CD4-positive, alpha-beta memory T cell (primary cell): ENCODE measurements around the gene NUDT8. TPM values are rescaled to one million over a fixed set of nuclear protein-coding genes. Genes with fewer than 3 reads are reported as not detected.
"Not testable (repeated sequence)": the region's sequence is repeated elsewhere in the genome, so short reads cannot be mapped to it uniquely, and the experiment has no call there.

ENCODE experiments used
- CTCF ChIA-PET: fragments of 350-600 bp; sonication (Branson Sonifier 250); formaldehyde crosslinking; loops from one replicate; lab custom pipeline; 2021; ENCODE audit warnings: inconsistent platforms; ENCODE audit not compliant: partially characterized antibody; lab: Charles Lee
- POLR2A ChIA-PET: fragments of 350-600 bp; sonication (Branson Sonifier 250); formaldehyde crosslinking; loops from one replicate; lab custom pipeline; 2021; ENCODE audit not compliant: partially characterized antibody; lab: Charles Lee
- DNase-seq, 5 donors: peaks; one replicate each; pipeline versions ENCODE4 v3.0.0 to v3.0.0-alpha.2; 2020 to 2022; ENCODE audit warnings: mixed read lengths in 1 of 5
- H3K27ac ChIP-seq: one replicate; pipeline ENCODE4 v1.7.0; 2013; ENCODE audit warnings: low read depth, low read length
- H3K27me3 ChIP-seq: 2 replicates; pipeline ENCODE4 v1.7.0; 2013; ENCODE audit warnings: mild to moderate bottlenecking, low read length, moderate library complexity; ENCODE audit not compliant: insufficient read depth
- H3K36me3 ChIP-seq: 2 replicates; pipeline ENCODE4 v1.7.0; 2013; ENCODE audit warnings: mild to moderate bottlenecking, low read length, moderate library complexity; ENCODE audit not compliant: insufficient read depth
- H3K4me1 ChIP-seq: 2 replicates; pipeline ENCODE4 v1.7.0; 2013; ENCODE audit warnings: mild to moderate bottlenecking, low read length, moderate library complexity; ENCODE audit not compliant: insufficient read depth
- H3K4me3 ChIP-seq, 2 donors: one replicate each; pipeline ENCODE4 v1.7.0; 2013; ENCODE audit warnings: low read length in 2 of 2, mild to moderate bottlenecking in 1 of 2
- H3K9me3 ChIP-seq, 2 donors: one replicate each; pipeline ENCODE4 v1.7.0; 2013; ENCODE audit warnings: low read length in 2 of 2, control low read depth in 1 of 2; ENCODE audit not compliant: control insufficient read depth in 1 of 2
- H3K27ac Mint-ChIP-seq, 7 donors: one replicate each; pipeline ENCODE4 v1.8.0; 2020 to 2021; ENCODE audit warnings: mixed read lengths in 7 of 7, mild to moderate bottlenecking in 6 of 7, inconsistent platforms in 3 of 7, moderate library complexity in 3 of 7
- H3K27me3 Mint-ChIP-seq, 2 donors: one replicate each; pipeline ENCODE4 v1.8.0; 2020 to 2021; ENCODE audit warnings: mixed read lengths in 2 of 2
- H3K36me3 Mint-ChIP-seq, 2 donors: one replicate each; pipeline ENCODE4 v1.8.0; 2020 to 2021; ENCODE audit warnings: mixed read lengths in 2 of 2, inconsistent platforms in 1 of 2, mild to moderate bottlenecking in 1 of 2
- H3K4me1 Mint-ChIP-seq, 4 donors: one replicate each; pipeline ENCODE4 v1.8.0; 2020 to 2021; ENCODE audit warnings: mixed read lengths in 4 of 4, mild to moderate bottlenecking in 1 of 4
- H3K4me3 Mint-ChIP-seq, 8 donors: one replicate each; pipeline ENCODE4 v1.8.0; 2020 to 2021; ENCODE audit warnings: mixed read lengths in 8 of 8, mild to moderate bottlenecking in 7 of 8, moderate library complexity in 6 of 8, inconsistent platforms in 3 of 8
- H3K9me3 Mint-ChIP-seq, 8 donors: one replicate each; pipeline ENCODE4 v1.8.0; 2020 to 2021; ENCODE audit warnings: mixed read lengths in 8 of 8, mild to moderate bottlenecking in 5 of 8, inconsistent platforms in 3 of 8, moderate library complexity in 1 of 8
- intact Hi-C: fragments of 100-400 bp; cut with micrococcal nuclease; formaldehyde crosslinking; loops from one replicate; pipeline ENCODE4 v1.15.1; 2023
- polyA plus RNA-seq, 2 donors: library from polyadenylated mRNA; unstranded; fragments of 300-500 nt; fragmentation: Illumina TruSeq; gene quantifications; one replicate each; pipeline ENCODE4 v1.2.3, GENCODE V29; 2021
- total RNA-seq, 2 experiments: library from RNA; stranded (reverse); gene quantifications; one replicate each; pipeline ENCODE4 v1.2.3, GENCODE V29; 2021

The NUDT8 gene
- total and polyA plus RNA-seq, 4 experiments from 2014 or later: 2.0 to 4.5 (median 3.7) TPM

DNA sequence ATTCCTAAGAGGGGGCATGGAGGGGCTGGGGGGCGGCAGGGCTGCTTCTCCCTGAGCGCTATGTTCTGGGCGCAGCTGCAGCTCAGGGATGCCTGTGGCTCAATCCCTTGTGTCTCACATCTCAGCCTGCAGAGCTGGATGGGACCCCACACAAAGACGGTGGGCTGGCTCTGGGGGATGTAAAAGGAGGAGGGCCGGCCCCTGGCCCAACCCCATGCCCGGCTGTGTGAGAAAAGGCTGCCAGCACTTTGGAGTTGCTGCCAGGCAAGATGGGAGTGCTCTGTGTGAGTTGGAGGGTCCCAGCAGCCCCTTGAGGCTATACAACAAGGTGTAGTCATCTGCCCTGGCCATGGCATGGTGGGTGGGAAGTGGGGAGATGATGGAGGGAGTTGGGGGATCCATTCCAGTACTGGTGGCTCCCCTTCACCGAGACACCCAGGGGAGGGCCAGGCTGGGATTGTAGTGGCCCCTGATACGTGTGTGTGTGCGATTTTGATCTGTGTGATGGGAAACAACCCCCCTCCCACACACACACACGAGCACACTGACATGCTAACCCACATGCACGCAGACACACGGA, 11.1 kb upstream of the NUDT8 start:
- no peak overlapping the region for H3K4me3 ChIP-seq
- H3K9me3 Mint-ChIP-seq: peaks cover 0 to 3% (median 0%) of the 10 kb centered on the region in 8 donors
- H3K4me3 Mint-ChIP-seq: no peak overlapping the region
- peaks cover 0 to 7% (median 2%) of the 10 kb centered on the region in 4 donors for H3K4me1 Mint-ChIP-seq
- H3K27ac Mint-ChIP-seq: no peak overlapping the region
- no peak for DNase-seq
- H3K36me3 Mint-ChIP-seq: no peaks in the 10 kb centered on the region
- H3K27me3 Mint-ChIP-seq: no peaks in the 10 kb centered on the region
- no peaks in the 10 kb centered on the region for H3K9me3 ChIP-seq
- ChIA-PET POLR2A (no interaction called here), CTCF (interaction anchor here (3.6 kb wide), 1 partner anchor 17 kb away, joined by 19 read pairs; no protein-coding TSS in a partner anchor)
- intact Hi-C loops: loop anchor here (1.0 kb wide), 1 partner anchor 18 kb away; no protein-coding TSS in a partner anchor
- peaks cover under 1% of the 10 kb centered on the region for H3K4me1 ChIP-seq
- H3K27me3 ChIP-seq: no peaks in the 10 kb centered on the region
- H3K27ac ChIP-seq: no peak overlapping the region
- no peaks in the 10 kb centered on the region for H3K36me3 ChIP-seq

DNA sequence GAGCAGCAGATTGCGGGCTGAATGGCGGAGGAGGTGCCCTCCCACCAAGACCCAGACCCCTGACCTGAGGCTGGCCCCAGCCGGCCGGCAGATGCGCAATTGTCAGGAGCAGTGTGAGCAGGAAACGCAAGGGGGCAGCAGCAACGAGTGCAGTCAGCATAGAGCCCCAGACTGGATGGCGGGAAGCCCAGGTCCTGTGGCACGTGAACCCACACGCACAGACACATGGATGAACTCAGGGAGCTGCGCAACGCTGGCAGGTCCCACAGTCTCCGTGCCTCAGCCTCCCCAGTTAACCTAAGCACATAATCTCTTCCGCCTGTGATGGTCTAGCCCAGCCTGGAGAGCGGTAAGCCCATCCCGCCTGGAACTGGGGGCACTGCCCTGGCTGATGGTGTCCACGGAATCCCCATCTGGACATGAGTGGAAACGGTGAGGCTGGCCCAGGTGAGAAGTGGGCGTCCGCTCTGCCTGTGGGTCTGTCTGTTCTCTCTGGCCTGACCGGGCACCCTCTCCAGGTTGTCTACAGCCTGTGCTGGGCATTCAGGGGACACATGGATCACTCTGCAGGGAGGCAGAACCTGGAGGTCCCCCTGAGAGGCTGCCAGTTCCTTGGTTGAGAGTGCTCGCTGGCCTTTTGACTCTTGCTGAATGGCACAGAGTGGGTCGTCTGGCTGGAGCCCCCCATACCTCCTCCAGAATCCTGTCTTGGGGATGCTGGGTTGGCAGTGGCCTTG, 10.5 kb upstream of the NUDT8 start:
- H3K36me3 ChIP-seq: no peaks in the 10 kb centered on the region
- no peaks in the 10 kb centered on the region for H3K9me3 ChIP-seq
- no peak overlapping the region for H3K4me3 ChIP-seq
- H3K27me3 ChIP-seq: no peaks in the 10 kb centered on the region
- Mint-ChIP-seq H3K27ac (peak overlapping the region in 1 of 7 donors; percentile 9), H3K27me3 (no peaks in the 10 kb centered on the region), H3K4me1 (peaks cover 0 to 5% (median under 1%) of the 10 kb centered on the region in 4 donors), H3K9me3 (peaks cover 0 to 3% (median 0%) of the 10 kb centered on the region in 8 donors), H3K4me3 (no peak overlapping the region), H3K36me3 (no peaks in the 10 kb centered on the region)
- CTCF ChIA-PET: interaction anchor here (3.6 kb wide), 1 partner anchor 18 kb away, joined by 19 read pairs; no protein-coding TSS in a partner anchor
- intact Hi-C loops: loop anchor here (1.0 kb wide), 1 partner anchor 19 kb away; no protein-coding TSS in a partner anchor
- peak in 4 of 5 donors; percentile 49 to 56 (median 51) for DNase-seq
- POLR2A ChIA-PET: no interaction called here
- H3K27ac ChIP-seq: no peak overlapping the region
- H3K4me1 ChIP-seq: no peaks in the 10 kb centered on the region

DNA sequence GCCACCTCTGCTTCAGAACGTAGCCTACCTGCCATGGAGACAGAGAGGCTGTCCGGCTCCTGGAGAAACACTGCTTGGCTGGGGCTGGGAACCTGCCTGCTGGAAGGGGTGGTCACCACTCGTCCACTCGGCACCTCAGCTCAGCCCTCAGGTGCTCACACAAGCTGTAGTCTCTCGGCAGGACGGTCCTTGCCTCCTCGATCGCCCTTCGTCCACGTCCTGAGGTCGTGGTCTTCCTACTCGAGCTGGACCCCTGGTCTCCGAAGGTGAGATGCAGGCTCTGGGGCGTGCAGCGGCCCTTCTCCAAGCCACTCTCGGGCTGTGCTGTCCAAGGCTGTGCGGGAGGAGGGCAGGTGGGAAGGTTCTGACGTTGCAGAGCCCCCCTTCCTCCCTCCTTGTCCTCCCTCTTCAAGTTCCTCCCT, 9.7 kb upstream of the NUDT8 start, which contains the start of gene TBX10:
TBX10 (minus strand) TSS at position 326 of the 422 bp plus-strand sequence; CDS start at position 35, 291 bp downstream.
- Mint-ChIP-seq H3K27ac (peak within 1 kb of the TSS in 1 of 7 donors; percentile 9), H3K27me3 (no peaks in the 10 kb centered on the region), H3K9me3 (peaks cover 0 to 3% (median 0%) of the 10 kb centered on the region in 8 donors), H3K4me1 (peaks cover 0 to 5% (median under 1%) of the 10 kb centered on the region in 4 donors), H3K36me3 (no peaks in the 10 kb centered on the region), H3K4me3 (no peak within 1 kb of the TSS)
- Histone ChIP-seq H3K4me3 (no peak within 1 kb of the TSS), H3K9me3 (no peaks in the 10 kb centered on the region), H3K36me3 (no peaks in the 10 kb centered on the region), H3K4me1 (no peaks in the 10 kb centered on the region), H3K27me3 (no peaks in the 10 kb centered on the region), H3K27ac (no peak within 1 kb of the TSS)
- DNase-seq: no peak
- CTCF ChIA-PET: interaction anchor here (3.6 kb wide), 1 partner anchor 19 kb away, joined by 19 read pairs; no protein-coding TSS in a partner anchor
- POLR2A ChIA-PET: no interaction called here
- intact Hi-C loops: no loop called here

DNA sequence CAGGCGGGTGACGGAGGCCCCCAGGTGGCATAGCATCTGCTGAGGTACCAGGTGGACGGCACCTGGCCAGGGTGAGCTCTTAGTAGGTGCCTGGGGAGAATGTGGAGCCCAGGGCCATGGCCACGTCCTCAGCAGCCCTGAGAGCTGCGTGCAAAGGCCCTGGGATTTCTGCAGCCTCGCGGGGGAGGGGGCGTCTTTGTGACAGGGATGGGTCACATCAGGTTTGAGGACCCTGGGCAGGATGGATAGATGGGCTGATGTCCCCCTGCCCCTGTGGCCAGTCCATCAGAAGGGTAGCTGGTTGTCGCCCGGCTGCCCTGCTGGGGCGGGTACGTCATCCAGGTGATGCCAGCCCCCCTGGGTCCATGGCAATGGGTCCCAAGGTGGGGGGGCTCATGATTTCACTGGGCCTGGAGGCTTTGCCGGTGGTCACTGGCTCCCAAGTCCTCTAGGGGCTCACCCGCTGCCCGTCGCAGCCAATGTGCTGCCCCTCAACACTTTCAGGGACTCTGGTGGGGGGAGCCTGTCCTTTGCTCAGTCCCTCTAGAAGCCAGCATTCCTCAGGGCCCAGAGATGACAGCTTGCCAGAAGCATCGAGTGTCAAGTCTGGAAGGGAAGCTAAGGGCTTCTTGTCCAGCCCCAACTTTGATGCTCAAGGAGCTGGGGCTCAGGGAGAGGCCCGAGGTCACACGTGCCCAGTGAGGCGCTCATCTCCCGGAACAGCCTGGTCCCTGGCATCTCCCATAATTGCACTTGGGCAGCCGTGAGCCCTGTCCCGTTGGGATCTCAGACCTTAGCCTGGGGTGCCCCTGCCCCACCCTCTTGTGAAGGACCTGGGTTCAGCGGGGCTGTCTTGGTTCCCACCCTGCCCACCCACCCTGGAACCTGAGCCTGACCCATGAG, 9.0 kb upstream of the NUDT8 start:
- H3K9me3 Mint-ChIP-seq: no peaks in the 10 kb centered on the region
- H3K4me3 ChIP-seq: no peak overlapping the region
- no peaks in the 10 kb centered on the region for H3K9me3 ChIP-seq
- H3K27me3 ChIP-seq: no peaks in the 10 kb centered on the region
- intact Hi-C loops: no loop called here
- no peaks in the 10 kb centered on the region for H3K27me3 Mint-ChIP-seq
- H3K4me1 ChIP-seq: no peaks in the 10 kb centered on the region
- H3K4me3 Mint-ChIP-seq: no peak overlapping the region
- H3K4me1 Mint-ChIP-seq: peaks cover 0 to 5% (median 0%) of the 10 kb centered on the region in 4 donors
- H3K27ac ChIP-seq: no peak overlapping the region
- POLR2A ChIA-PET: no interaction called here
- CTCF ChIA-PET: interaction anchor here (1.7 to 3.6 kb wide), 2 partner anchors 12 to 19 kb away, joined by 6 to 19 read pairs; partner anchors contain the start of gene ACY3
- no peak overlapping the region for H3K27ac Mint-ChIP-seq
- H3K36me3 ChIP-seq: no peaks in the 10 kb centered on the region
- H3K36me3 Mint-ChIP-seq: no peaks in the 10 kb centered on the region
- no peak for DNase-seq

DNA sequence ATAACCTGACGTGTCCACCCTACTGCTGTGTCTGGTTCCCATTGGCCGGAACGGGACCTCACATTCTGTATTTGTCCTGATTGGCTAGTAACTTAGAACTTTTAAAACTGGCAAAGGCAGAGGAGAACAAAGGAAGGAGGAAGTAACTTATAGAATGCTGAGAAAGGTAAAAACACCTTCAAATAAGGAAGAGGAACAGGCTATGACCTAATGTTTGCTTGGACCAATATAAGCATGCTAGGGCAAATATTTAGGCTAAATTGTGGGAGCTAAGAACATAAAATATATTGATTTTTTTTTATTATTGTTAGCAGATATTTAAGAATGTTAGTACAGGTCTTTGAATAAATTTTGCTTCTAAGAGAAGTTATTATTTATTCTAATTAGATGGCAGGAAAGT, 7.7 kb upstream of the NUDT8 start:
- H3K36me3 Mint-ChIP-seq, DNase-seq, H3K27me3 ChIP-seq, H3K4me1 ChIP-seq, POLR2A ChIA-PET, H3K27ac Mint-ChIP-seq, H3K27ac ChIP-seq, H3K27me3 Mint-ChIP-seq, H3K4me1 Mint-ChIP-seq, intact Hi-C loops, H3K4me3 Mint-ChIP-seq, H3K9me3 ChIP-seq, H3K9me3 Mint-ChIP-seq, H3K4me3 ChIP-seq, H3K36me3 ChIP-seq: not testable (repeated sequence)
- CTCF ChIA-PET: interaction anchor here (1.7 to 3.6 kb wide), 2 partner anchors 13 to 21 kb away, joined by 6 to 19 read pairs; partner anchors contain the start of gene ACY3

DNA sequence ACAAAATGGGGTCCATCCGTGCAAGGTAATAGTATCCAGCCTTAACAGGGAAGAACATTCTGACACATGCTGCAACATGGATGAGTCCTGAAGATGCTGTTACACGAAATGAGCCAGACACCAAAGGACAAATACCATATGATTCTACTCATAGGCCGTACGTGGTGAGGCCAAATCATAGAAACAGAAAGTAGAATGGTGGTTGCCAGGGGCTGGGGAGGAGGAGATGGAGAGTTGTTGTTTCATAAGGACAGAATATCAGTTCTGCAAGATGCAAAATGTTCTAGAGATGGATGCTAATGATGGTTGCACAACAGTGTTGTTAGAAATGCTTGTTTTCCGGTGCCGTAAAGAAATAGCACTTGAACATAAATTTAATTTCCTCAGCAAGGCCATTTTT, 7.2 kb upstream of the NUDT8 start:
- Mint-ChIP-seq H3K4me3 (no peak overlapping the region), H3K27ac (no peak overlapping the region), H3K9me3 (no peaks in the 10 kb centered on the region), H3K4me1 (peaks cover 0 to 5% (median 0%) of the 10 kb centered on the region in 4 donors), H3K27me3 (no peaks in the 10 kb centered on the region), H3K36me3 (no peaks in the 10 kb centered on the region)
- DNase-seq: no peak
- no peak overlapping the region for H3K4me3 ChIP-seq
- ChIA-PET CTCF (interaction anchor here (1.1 to 3.6 kb wide), 3 partner anchors 14 to 21 kb away, joined by 3 to 19 read pairs (median 6); partner anchors contain the start of gene ACY3), POLR2A (no interaction called here)
- no peaks in the 10 kb centered on the region for H3K36me3 ChIP-seq
- no peaks in the 10 kb centered on the region for H3K27me3 ChIP-seq
- H3K4me1 ChIP-seq: no peaks in the 10 kb centered on the region
- no peaks in the 10 kb centered on the region for H3K9me3 ChIP-seq
- H3K27ac ChIP-seq: no peak overlapping the region
- intact Hi-C loops: no loop called here
